ENCODE results near the gene MRPL14.

The MRPL14 gene

DNA sequence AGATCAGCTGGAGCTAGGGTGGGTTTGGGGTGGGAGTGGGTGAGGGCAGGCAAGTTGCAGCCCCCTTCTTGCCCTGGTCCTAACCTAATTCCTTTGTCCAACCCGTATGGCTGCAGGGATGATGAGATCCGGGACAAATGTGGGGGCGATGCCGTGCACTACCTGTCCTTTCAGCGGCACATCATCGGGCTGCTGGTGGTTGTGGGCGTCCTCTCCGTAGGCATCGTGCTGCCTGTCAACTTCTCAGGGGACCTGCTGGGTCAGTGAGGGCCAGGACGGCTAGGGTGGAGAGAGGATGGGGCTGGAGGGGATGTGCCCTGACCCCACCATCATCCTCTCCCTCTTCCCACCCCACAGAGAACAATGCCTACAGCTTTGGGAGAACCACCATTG is 12.1 kb upstream of the MRPL14 start:
- no peak overlapping the region for H3K27ac ChIP-seq (ENCODE audit: low read length, poor library complexity, severe bottlenecking)
- no peak overlapping the region for H2BK12ac ChIP-seq (ENCODE audit: low read length in 2 of 2)
- H4K91ac ChIP-seq (ENCODE audit: low read length), result no peak overlapping the region
- H3K4me1 ChIP-seq (ENCODE audit: control insufficient read depth, insufficient read depth, low read depth, low read length), result no peaks in the 10 kb centered on the region
- no peak overlapping the region for H3K14ac ChIP-seq (ENCODE audit: low read length in 2 of 2)
- H2BK15ac ChIP-seq (ENCODE audit: low read depth, poor library complexity, severe bottlenecking), result no peak overlapping the region
- H2BK5ac ChIP-seq (ENCODE audit: low read depth, low read length, poor library complexity, severe bottlenecking), result no peak overlapping the region
- H4K8ac ChIP-seq (ENCODE audit: low read length), result no peak overlapping the region
- H3K9ac ChIP-seq (ENCODE audit: low read length), result no peak overlapping the region
- H3K18ac ChIP-seq (ENCODE audit: low read depth in 1 of 2, low read length in 2 of 2), result no peak overlapping the region
- no peaks in the 10 kb centered on the region for H3K9me3 ChIP-seq (ENCODE audit: control insufficient read depth, low read length)
- H2AK5ac ChIP-seq (ENCODE audit: low read length, severe bottlenecking), result no peak overlapping the region
- H3K79me1 ChIP-seq (replicated peaks; ENCODE audit: low read length, poor library complexity, severe bottlenecking), result peaks cover 47% of the 10 kb centered on the region
- no peak overlapping the region for H2AFZ ChIP-seq (ENCODE audit: low read depth, low read length)
- H3K4ac ChIP-seq (ENCODE audit: low read depth in 1 of 2, low read length in 2 of 2), result no peak overlapping the region
- no peak overlapping the region for H3K4me2 ChIP-seq (ENCODE audit: low read length, poor library complexity, severe bottlenecking)
- DNase-seq, result no peak
- H2BK120ac ChIP-seq (ENCODE audit: low read depth, low read length), result no peak overlapping the region
- H3K4me3 ChIP-seq (ENCODE audit: insufficient read depth in 1 of 2, low read depth in 1 of 2, low read length in 2 of 2), result no peak overlapping the region
- H3K23ac ChIP-seq (ENCODE audit: low read length in 2 of 2), result no peak overlapping the region
- WGBS, result 98% methylated on average over 6 of the region's 10 CpGs
- no peaks in the 10 kb centered on the region for H3K27me3 ChIP-seq (ENCODE audit: control insufficient read depth in 1 of 2, insufficient read depth in 1 of 2, low read length in 2 of 2)
- H3K36me3 ChIP-seq (ENCODE audit: control insufficient read depth in 1 of 2, insufficient read depth in 2 of 2, low read depth in 1 of 2, low read length in 2 of 2), result peaks cover 83 to 92% of the 10 kb centered on the region in 2 experiments

DNA sequence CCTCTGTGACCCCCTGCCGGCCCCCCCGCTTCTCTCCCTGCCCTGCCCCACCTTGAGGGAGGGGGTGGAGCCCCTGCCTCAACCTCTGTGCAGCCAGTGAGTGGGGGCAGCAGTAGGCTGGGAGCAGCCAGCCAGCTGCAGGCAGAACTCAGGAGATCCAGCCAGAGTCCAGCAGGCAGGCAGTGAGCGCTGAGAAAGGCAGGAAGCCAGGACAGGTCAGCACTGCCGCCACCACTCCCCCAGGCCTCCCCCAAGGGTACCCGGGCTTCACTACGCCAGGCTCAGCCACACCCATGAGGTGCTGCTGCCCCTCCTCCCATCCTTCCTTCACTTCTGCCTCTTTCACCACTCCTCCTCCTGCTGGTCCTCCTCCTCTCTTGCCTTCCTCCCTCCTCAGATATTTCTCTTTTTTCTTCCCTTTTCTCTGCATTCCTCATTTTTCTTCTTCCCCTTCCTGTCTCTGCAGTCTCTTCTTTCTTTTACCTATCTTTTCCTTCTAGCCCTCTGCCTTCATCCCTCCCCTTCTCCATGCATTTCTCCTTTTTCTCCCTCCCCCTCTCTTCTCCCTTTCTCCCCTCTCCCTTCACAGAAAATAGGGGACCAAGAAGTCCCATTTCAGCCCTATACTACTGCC is 11.6 kb upstream of the MRPL14 start:
- no peaks in the 10 kb centered on the region for H3K27me3 ChIP-seq (ENCODE audit: control insufficient read depth in 1 of 2, insufficient read depth in 1 of 2, low read length in 2 of 2)
- H3K9me3 ChIP-seq (ENCODE audit: control insufficient read depth, low read length), result no peaks in the 10 kb centered on the region
- H3K36me3 ChIP-seq (ENCODE audit: control insufficient read depth in 1 of 2, insufficient read depth in 2 of 2, low read depth in 1 of 2, low read length in 2 of 2), result peaks cover 83 to 88% of the 10 kb centered on the region in 2 experiments
- no peak overlapping the region for H2BK5ac ChIP-seq (ENCODE audit: low read depth, low read length, poor library complexity, severe bottlenecking)
- H3K4me2 ChIP-seq (ENCODE audit: low read length, poor library complexity, severe bottlenecking), result no peak overlapping the region
- H3K9ac ChIP-seq (ENCODE audit: low read length), result no peak overlapping the region
- peaks cover 51% of the 10 kb centered on the region for H3K79me1 ChIP-seq (replicated peaks; ENCODE audit: low read length, poor library complexity, severe bottlenecking)
- no peak overlapping the region for H3K14ac ChIP-seq (ENCODE audit: low read length in 2 of 2)
- H3K23ac ChIP-seq (ENCODE audit: low read length in 2 of 2), result no peak overlapping the region
- H4K91ac ChIP-seq (ENCODE audit: low read length), result no peak overlapping the region
- H3K4me1 ChIP-seq (ENCODE audit: control insufficient read depth, insufficient read depth, low read depth, low read length), result no peaks in the 10 kb centered on the region
- no peak overlapping the region for H2AFZ ChIP-seq (ENCODE audit: low read depth, low read length)
- 61% methylated on average over 4 of the region's 6 CpGs for WGBS
- no peak overlapping the region for H3K27ac ChIP-seq (ENCODE audit: low read length, poor library complexity, severe bottlenecking)
- H3K18ac ChIP-seq (ENCODE audit: low read depth in 1 of 2, low read length in 2 of 2), result no peak overlapping the region
- H2BK15ac ChIP-seq (ENCODE audit: low read depth, poor library complexity, severe bottlenecking), result no peak overlapping the region
- H2AK5ac ChIP-seq (ENCODE audit: low read length, severe bottlenecking), result no peak overlapping the region
- no peak overlapping the region for H4K8ac ChIP-seq (ENCODE audit: low read length)
- H2BK120ac ChIP-seq (ENCODE audit: low read depth, low read length), result no peak overlapping the region
- H2BK12ac ChIP-seq (ENCODE audit: low read length in 2 of 2), result no peak overlapping the region
- no peak overlapping the region for H3K4ac ChIP-seq (ENCODE audit: low read depth in 1 of 2, low read length in 2 of 2)
- no peak for DNase-seq
- H3K4me3 ChIP-seq (ENCODE audit: insufficient read depth in 1 of 2, low read depth in 1 of 2, low read length in 2 of 2), result no peak overlapping the region

DNA sequence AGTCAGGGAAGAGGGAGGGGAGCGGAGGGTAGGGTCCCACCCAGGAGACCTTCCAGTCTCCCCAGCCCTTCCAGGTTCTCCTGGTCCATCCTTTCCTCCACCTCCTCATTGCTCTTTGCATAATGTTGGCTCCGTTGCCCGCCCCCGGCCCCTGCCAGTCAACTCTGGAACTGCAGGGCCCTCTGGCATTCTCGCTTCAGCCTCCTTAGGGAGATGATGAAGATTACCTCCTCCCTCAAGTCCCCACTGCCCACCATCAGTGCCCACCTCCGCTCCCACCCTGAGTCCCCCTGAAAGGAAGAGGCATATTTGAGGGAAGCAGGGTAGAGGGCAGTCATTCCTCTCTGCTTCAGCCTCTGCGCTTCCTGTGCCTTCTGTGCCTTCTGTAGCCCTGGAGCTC is 8.6 kb upstream of the MRPL14 start:
- no peak overlapping the region for H4K91ac ChIP-seq (ENCODE audit: low read length)
- no peak overlapping the region for H4K8ac ChIP-seq (ENCODE audit: low read length)
- H3K14ac ChIP-seq (ENCODE audit: low read length in 2 of 2), result no peak overlapping the region
- H3K4me3 ChIP-seq (ENCODE audit: insufficient read depth in 1 of 2, low read depth in 1 of 2, low read length in 2 of 2), result no peak overlapping the region
- H2BK120ac ChIP-seq (ENCODE audit: low read depth, low read length), result no peak overlapping the region
- WGBS, result 79% methylated on average over 5 of the region's 7 CpGs
- DNase-seq, result no peak
- no peak overlapping the region for H3K27ac ChIP-seq (ENCODE audit: low read length, poor library complexity, severe bottlenecking)
- no peak overlapping the region for H3K18ac ChIP-seq (ENCODE audit: low read depth in 1 of 2, low read length in 2 of 2)
- H2AK5ac ChIP-seq (ENCODE audit: low read length, severe bottlenecking), result no peak overlapping the region
- H3K4me2 ChIP-seq (ENCODE audit: low read length, poor library complexity, severe bottlenecking), result no peak overlapping the region
- H3K9ac ChIP-seq (ENCODE audit: low read length), result no peak overlapping the region
- no peak overlapping the region for H3K4ac ChIP-seq (ENCODE audit: low read depth in 1 of 2, low read length in 2 of 2)
- H2BK15ac ChIP-seq (ENCODE audit: low read depth, poor library complexity, severe bottlenecking), result no peak overlapping the region
- H3K79me1 ChIP-seq (replicated peaks; ENCODE audit: low read length, poor library complexity, severe bottlenecking), result peaks cover 58% of the 10 kb centered on the region
- no peak overlapping the region for H2BK5ac ChIP-seq (ENCODE audit: low read depth, low read length, poor library complexity, severe bottlenecking)
- H3K4me1 ChIP-seq (ENCODE audit: control insufficient read depth, insufficient read depth, low read depth, low read length), result peaks cover 12% of the 10 kb centered on the region
- no peaks in the 10 kb centered on the region for H3K27me3 ChIP-seq (ENCODE audit: control insufficient read depth in 1 of 2, insufficient read depth in 1 of 2, low read length in 2 of 2)
- no peak overlapping the region for H2BK12ac ChIP-seq (ENCODE audit: low read length in 2 of 2)
- H2AFZ ChIP-seq (ENCODE audit: low read depth, low read length), result no peak overlapping the region
- H3K36me3 ChIP-seq (ENCODE audit: control insufficient read depth in 1 of 2, insufficient read depth in 2 of 2, low read depth in 1 of 2, low read length in 2 of 2), result peaks cover 59 to 64% of the 10 kb centered on the region in 2 experiments
- H3K9me3 ChIP-seq (ENCODE audit: control insufficient read depth, low read length), result no peaks in the 10 kb centered on the region
- no peak overlapping the region for H3K23ac ChIP-seq (ENCODE audit: low read length in 2 of 2)

DNA sequence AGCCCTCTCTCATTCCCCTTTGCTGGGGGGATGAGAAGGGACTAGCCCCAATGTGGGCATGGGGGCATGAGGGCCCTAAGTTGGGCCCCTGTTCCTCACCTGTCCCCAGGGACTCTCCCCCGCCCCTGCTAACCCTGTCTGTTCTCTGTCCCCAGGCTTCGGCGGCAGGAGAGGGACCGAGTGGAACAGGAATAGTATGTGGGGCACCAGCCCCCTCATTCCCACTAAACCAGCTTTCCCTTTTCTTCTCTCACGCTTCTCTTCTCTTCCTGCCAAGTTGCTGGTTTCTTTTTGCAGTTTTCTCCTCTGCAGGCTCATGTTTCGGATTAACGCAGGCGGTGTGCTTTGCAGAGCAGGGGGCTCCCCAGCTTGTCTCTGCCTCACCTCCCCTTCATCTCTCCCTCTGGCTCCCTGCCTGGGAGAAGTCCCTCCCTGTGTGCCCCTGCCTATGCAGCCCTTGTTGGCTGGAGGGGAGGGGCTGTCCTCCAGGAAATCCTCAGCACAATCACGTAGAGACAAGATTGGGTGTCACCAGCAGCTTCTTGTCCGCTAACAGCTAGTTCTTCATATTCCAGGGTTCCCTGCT is 8.0 kb upstream of the MRPL14 start:
- no peak overlapping the region for H2AFZ ChIP-seq (ENCODE audit: low read depth, low read length)
- H3K23ac ChIP-seq (ENCODE audit: low read length in 2 of 2), result no peak overlapping the region
- no peak overlapping the region for H3K9ac ChIP-seq (ENCODE audit: low read length)
- no peak overlapping the region for H2BK12ac ChIP-seq (ENCODE audit: low read length in 2 of 2)
- peaks cover 58% of the 10 kb centered on the region for H3K79me1 ChIP-seq (replicated peaks; ENCODE audit: low read length, poor library complexity, severe bottlenecking)
- H4K91ac ChIP-seq (ENCODE audit: low read length), result no peak overlapping the region
- H3K9me3 ChIP-seq (ENCODE audit: control insufficient read depth, low read length), result no peaks in the 10 kb centered on the region
- H3K4ac ChIP-seq (ENCODE audit: low read depth in 1 of 2, low read length in 2 of 2), result no peak overlapping the region
- no peak for DNase-seq
- no peak overlapping the region for H2BK5ac ChIP-seq (ENCODE audit: low read depth, low read length, poor library complexity, severe bottlenecking)
- WGBS, result 88% methylated on average over 10 of the region's 10 CpGs
- H3K18ac ChIP-seq (ENCODE audit: low read depth in 1 of 2, low read length in 2 of 2), result no peak overlapping the region
- H3K36me3 ChIP-seq (ENCODE audit: control insufficient read depth in 1 of 2, insufficient read depth in 2 of 2, low read depth in 1 of 2, low read length in 2 of 2), result peaks cover 53 to 62% of the 10 kb centered on the region in 2 experiments
- no peak overlapping the region for H3K27ac ChIP-seq (ENCODE audit: low read length, poor library complexity, severe bottlenecking)
- H3K4me3 ChIP-seq (ENCODE audit: insufficient read depth in 1 of 2, low read depth in 1 of 2, low read length in 2 of 2), result no peak overlapping the region
- H2BK120ac ChIP-seq (ENCODE audit: low read depth, low read length), result no peak overlapping the region
- no peak overlapping the region for H2BK15ac ChIP-seq (ENCODE audit: low read depth, poor library complexity, severe bottlenecking)
- no peak overlapping the region for H4K8ac ChIP-seq (ENCODE audit: low read length)
- H3K14ac ChIP-seq (ENCODE audit: low read length in 2 of 2), result no peak overlapping the region
- no peak overlapping the region for H2AK5ac ChIP-seq (ENCODE audit: low read length, severe bottlenecking)
- H3K4me1 ChIP-seq (ENCODE audit: control insufficient read depth, insufficient read depth, low read depth, low read length), result peaks cover 12% of the 10 kb centered on the region
- H3K27me3 ChIP-seq (ENCODE audit: control insufficient read depth in 1 of 2, insufficient read depth in 1 of 2, low read length in 2 of 2), result no peaks in the 10 kb centered on the region
- no peak overlapping the region for H3K4me2 ChIP-seq (ENCODE audit: low read length, poor library complexity, severe bottlenecking)
